Measurements from ENCODE around the gene HSD11B1. TPM values are rescaled to one million over a fixed set of nuclear protein-coding genes. Genes with fewer than 3 reads are reported as not detected.

HSD11B1 gene
- total and polyA plus RNA-seq, 2 of the 4 experiments (the other 2 are of a cell fraction) = 0.41 to 0.72 TPM

- TF ChIP-seq NFE2L2 (IDR thresholded peaks at IDR 0.05; ENCODE audit: low read depth, low read length) (no peak), CEBPB (IDR thresholded peaks at IDR 0.05; ENCODE audit: low read depth, low read length) (no peak), USF2 (IDR thresholded peaks at IDR 0.05; ENCODE audit: low read depth, low read length) (no peak), RAD21 (IDR thresholded peaks at IDR 0.05; ENCODE audit: low read length) (no peak), MAFK (IDR thresholded peaks at IDR 0.05; ENCODE audit: low read depth, low read length) (no peak)
- H3K9ac ChIP-seq (ENCODE audit: low read depth, low read length) = no peak overlapping the region
- POLR2A ChIA-PET (ENCODE audit: unreplicated experiment) = no interaction called here
- no TSS peak for BruUV-seq (replicated peaks)
- H4K91ac ChIP-seq (ENCODE audit: insufficient read depth, low read depth, low read length) = no peak overlapping the region
- H3K36me3 ChIP-seq (ENCODE audit: control insufficient read depth, insufficient read depth, low read length) = no peaks in the 10 kb centered on the region
- no peak overlapping the region for H4K8ac ChIP-seq (ENCODE audit: low read depth in 2 of 2, low read length in 2 of 2)
- no peak overlapping the region for H2BK120ac ChIP-seq (ENCODE audit: low read depth, low read length)
- no peak overlapping the region for H3K4me3 ChIP-seq (ENCODE audit: insufficient read depth, low read depth, low read length)
- no peaks in the 10 kb centered on the region for H4K20me1 ChIP-seq (ENCODE audit: insufficient read depth, low read length)
- H2BK20ac ChIP-seq (ENCODE audit: low read depth, low read length) = no peak overlapping the region
- no peak overlapping the region for H2AK5ac ChIP-seq (ENCODE audit: low read depth, low read length)
- no peak for ATAC-seq (ENCODE audit: low read depth)
- no peak overlapping the region for H3K14ac ChIP-seq (replicated peaks; ENCODE audit: low read depth, low read length)
- no peak overlapping the region for H2AK9ac ChIP-seq (replicated peaks; ENCODE audit: low read depth, low read length, poor library complexity)
- H3K18ac ChIP-seq (ENCODE audit: low read depth, low read length) = no peak overlapping the region
- H3K4me1 ChIP-seq (ENCODE audit: control insufficient read depth, insufficient read depth, low read length) = no peaks in the 10 kb centered on the region
- whole genome bisulfite sequencing, 2 experiments (ENCODE audit: extremely low coverage in 2 of 2, insufficient read length in 1 of 2) = no CpG with 5 or more reads among the region's 1 CpG
- dilution Hi-C loops (cut with HindIII; ENCODE audit: low sequenced_read_pairs, unreplicated experiment) (no loop called here), in situ Hi-C loops (cut with MboI; ENCODE audit: low sequenced_read_pairs) (loop anchor here (5.0 kb wide), 1 partner anchor 178 kb away; no protein-coding TSS in a partner anchor), intact Hi-C loops (cut with micrococcal nuclease) (no loop called here)
- H3K4ac ChIP-seq (ENCODE audit: low read depth, low read length) = no peak overlapping the region
- H3K27me3 ChIP-seq (ENCODE audit: control insufficient read depth, insufficient read depth, low read length) = peaks cover 11% of the 10 kb centered on the region; the same call in 1 of the 2 replicates
- no peak overlapping the region for H4K5ac ChIP-seq (ENCODE audit: low read depth, low read length)
- H3K4me2 ChIP-seq (ENCODE audit: low read depth, low read length) = no peak overlapping the region
- no peaks in the 10 kb centered on the region for H3K79me1 ChIP-seq (ENCODE audit: low read depth in 1 of 2, low read length in 2 of 2)
- H2AFZ ChIP-seq (replicated peaks; ENCODE audit: low read length, poor library complexity) = no peak overlapping the region
- no peak overlapping the region for H2BK15ac ChIP-seq (ENCODE audit: low read depth, low read length)
- H3K9me3 ChIP-seq (ENCODE audit: control insufficient read depth, insufficient read depth, low read length) = no peaks in the 10 kb centered on the region
- H3K56ac ChIP-seq (ENCODE audit: extremely low read depth, insufficient read depth, low read length) = no peak overlapping the region
- CTCF ChIA-PET = no interaction called here
- DNase-seq = no peak
- H3K27ac ChIP-seq (ENCODE audit: insufficient read depth, low read length) = no peak overlapping the region
- no peaks in the 10 kb centered on the region for H3K9me1 ChIP-seq (ENCODE audit: insufficient read depth, low read length)
- H3K23ac ChIP-seq (ENCODE audit: low read depth, low read length) = no peak overlapping the region
- H2BK5ac ChIP-seq (ENCODE audit: low read depth, low read length, poor library complexity, severe bottlenecking) = no peak overlapping the region
Measured at GRCh38 chr1:209755256-209755655, 50.6 kb downstream of the HSD11B1 start.

Measured in IMR-90 (cell line).